ENCODE data around the gene PXDC1.

PXDC1 gene

GRCh38 chr6:3789896-3790558, 38.5 kb upstream of the PXDC1 start:
- no peak overlapping the region for H3K4me3 ChIP-seq (ENCODE audit: low read depth, low read length)
- H3K4me1 ChIP-seq (ENCODE audit: control insufficient read depth, insufficient read depth, low read length), result peaks cover 5% of the 10 kb centered on the region
- no peaks in the 10 kb centered on the region for H3K36me3 ChIP-seq (ENCODE audit: control insufficient read depth, insufficient read depth, low read length)
- no peaks in the 10 kb centered on the region for H3K9me3 ChIP-seq (ENCODE audit: control insufficient read depth, insufficient read depth, low read length)
- no peak overlapping the region for H3K9ac ChIP-seq (ENCODE audit: low read depth, low read length)
- H3K27me3 ChIP-seq (ENCODE audit: control insufficient read depth, insufficient read depth, low read length), result no peaks in the 10 kb centered on the region

GRCh38 chr6:3789018-3789895, 37.7 kb upstream of the PXDC1 start:
- Histone ChIP-seq H3K9ac (ENCODE audit: low read depth, low read length) (no peak overlapping the region), H3K36me3 (ENCODE audit: control insufficient read depth, insufficient read depth, low read length) (no peaks in the 10 kb centered on the region), H3K9me3 (ENCODE audit: control insufficient read depth, insufficient read depth, low read length) (no peaks in the 10 kb centered on the region), H3K4me3 (ENCODE audit: low read depth, low read length) (no peak overlapping the region), H3K27me3 (ENCODE audit: control insufficient read depth, insufficient read depth, low read length) (no peaks in the 10 kb centered on the region), H3K4me1 (ENCODE audit: control insufficient read depth, insufficient read depth, low read length) (peaks cover 4% of the 10 kb centered on the region)

- Histone ChIP-seq H3K4me3 (ENCODE audit: low read depth, low read length) (no peak overlapping the region), H3K4me1 (ENCODE audit: control insufficient read depth, insufficient read depth, low read length) (no peaks in the 10 kb centered on the region), H3K27me3 (ENCODE audit: control insufficient read depth, insufficient read depth, low read length) (no peaks in the 10 kb centered on the region)
Observed at GRCh38 chr6:3788408-3789017, 37.0 kb upstream of the PXDC1 start.

GRCh38 chr6:3786141-3786540, 34.6 kb upstream of the PXDC1 start:
- Histone ChIP-seq H3K4me1 (ENCODE audit: control insufficient read depth, insufficient read depth, low read length) (no peaks in the 10 kb centered on the region), H3K4me3 (ENCODE audit: low read depth, low read length) (no peak overlapping the region), H3K9ac (ENCODE audit: low read depth, low read length) (no peak overlapping the region), H3K9me3 (ENCODE audit: control insufficient read depth, insufficient read depth, low read length) (no peaks in the 10 kb centered on the region), H3K36me3 (ENCODE audit: control insufficient read depth, insufficient read depth, low read length) (no peaks in the 10 kb centered on the region), H3K27me3 (ENCODE audit: control insufficient read depth, insufficient read depth, low read length) (no peaks in the 10 kb centered on the region)

More at GRCh38 chr6:3788408-3789017, 37.0 kb upstream of the PXDC1 start:
- Histone ChIP-seq H3K36me3 (ENCODE audit: control insufficient read depth, insufficient read depth, low read length) (no peaks in the 10 kb centered on the region), H3K9me3 (ENCODE audit: control insufficient read depth, insufficient read depth, low read length) (no peaks in the 10 kb centered on the region), H3K9ac (ENCODE audit: low read depth, low read length) (no peak overlapping the region)

GRCh38 chr6:3785745-3786098, 34.2 kb upstream of the PXDC1 start:
- H3K36me3 ChIP-seq (ENCODE audit: control insufficient read depth, insufficient read depth, low read length), result no peaks in the 10 kb centered on the region
- H3K9ac ChIP-seq (ENCODE audit: low read depth, low read length), result no peak overlapping the region
- no peak overlapping the region for H3K4me3 ChIP-seq (ENCODE audit: low read depth, low read length)
- H3K9me3 ChIP-seq (ENCODE audit: control insufficient read depth, insufficient read depth, low read length), result no peaks in the 10 kb centered on the region
- no peaks in the 10 kb centered on the region for H3K4me1 ChIP-seq (ENCODE audit: control insufficient read depth, insufficient read depth, low read length)
- no peaks in the 10 kb centered on the region for H3K27me3 ChIP-seq (ENCODE audit: control insufficient read depth, insufficient read depth, low read length)

GRCh38 chr6:3784885-3785744, 33.6 kb upstream of the PXDC1 start:
- Histone ChIP-seq H3K36me3 (ENCODE audit: control insufficient read depth, insufficient read depth, low read length) (no peaks in the 10 kb centered on the region), H3K9ac (ENCODE audit: low read depth, low read length) (no peak overlapping the region), H3K4me3 (ENCODE audit: low read depth, low read length) (no peak overlapping the region), H3K4me1 (ENCODE audit: control insufficient read depth, insufficient read depth, low read length) (no peaks in the 10 kb centered on the region), H3K27me3 (ENCODE audit: control insufficient read depth, insufficient read depth, low read length) (no peaks in the 10 kb centered on the region), H3K9me3 (ENCODE audit: control insufficient read depth, insufficient read depth, low read length) (no peaks in the 10 kb centered on the region)

- no peaks in the 10 kb centered on the region for H3K4me1 ChIP-seq (ENCODE audit: control insufficient read depth, insufficient read depth, low read length)
- H3K9me3 ChIP-seq (ENCODE audit: control insufficient read depth, insufficient read depth, low read length), result no peaks in the 10 kb centered on the region
- H3K27me3 ChIP-seq (ENCODE audit: control insufficient read depth, insufficient read depth, low read length), result no peaks in the 10 kb centered on the region
- no peaks in the 10 kb centered on the region for H3K36me3 ChIP-seq (ENCODE audit: control insufficient read depth, insufficient read depth, low read length)
- no peak overlapping the region for H3K9ac ChIP-seq (ENCODE audit: low read depth, low read length)
- H3K4me3 ChIP-seq (ENCODE audit: low read depth, low read length), result no peak overlapping the region
Observed at GRCh38 chr6:3784423-3784822, 32.9 kb upstream of the PXDC1 start.

- Histone ChIP-seq H3K36me3 (ENCODE audit: control insufficient read depth, insufficient read depth, low read length) (no peaks in the 10 kb centered on the region), H3K4me1 (ENCODE audit: control insufficient read depth, insufficient read depth, low read length) (no peaks in the 10 kb centered on the region), H3K27me3 (ENCODE audit: control insufficient read depth, insufficient read depth, low read length) (no peaks in the 10 kb centered on the region), H3K9ac (ENCODE audit: low read depth, low read length) (no peak overlapping the region), H3K4me3 (ENCODE audit: low read depth, low read length) (no peak overlapping the region), H3K9me3 (ENCODE audit: control insufficient read depth, insufficient read depth, low read length) (no peaks in the 10 kb centered on the region)
Observed at GRCh38 chr6:3782876-3783832, 31.6 kb upstream of the PXDC1 start.

GRCh38 chr6:3781504-3781903, 30.0 kb upstream of the PXDC1 start:
- Histone ChIP-seq H3K4me3 (ENCODE audit: low read depth, low read length) (no peak overlapping the region), H3K9ac (ENCODE audit: low read depth, low read length) (no peak overlapping the region), H3K27me3 (ENCODE audit: control insufficient read depth, insufficient read depth, low read length) (no peaks in the 10 kb centered on the region), H3K36me3 (ENCODE audit: control insufficient read depth, insufficient read depth, low read length) (no peaks in the 10 kb centered on the region), H3K4me1 (ENCODE audit: control insufficient read depth, insufficient read depth, low read length) (no peaks in the 10 kb centered on the region), H3K9me3 (ENCODE audit: control insufficient read depth, insufficient read depth, low read length) (no peaks in the 10 kb centered on the region)

- no peaks in the 10 kb centered on the region for H3K4me1 ChIP-seq (ENCODE audit: control insufficient read depth, insufficient read depth, low read length)
- no peaks in the 10 kb centered on the region for H3K27me3 ChIP-seq (ENCODE audit: control insufficient read depth, insufficient read depth, low read length)
- H3K4me3 ChIP-seq (ENCODE audit: low read depth, low read length), result no peak overlapping the region
- no peaks in the 10 kb centered on the region for H3K9me3 ChIP-seq (ENCODE audit: control insufficient read depth, insufficient read depth, low read length)
- H3K9ac ChIP-seq (ENCODE audit: low read depth, low read length), result no peak overlapping the region
- no peaks in the 10 kb centered on the region for H3K36me3 ChIP-seq (ENCODE audit: control insufficient read depth, insufficient read depth, low read length)
Observed at GRCh38 chr6:3779574-3779849, 28.0 kb upstream of the PXDC1 start.
